ENCODE data around the gene HOXD11. TPM values are rescaled to one million over a fixed set of nuclear protein-coding genes. Genes with fewer than 3 reads are reported as not detected.
A peak's percentile ranks its signal among the peaks of the same experiment; 100 is the strongest.

Gene HOXD11
- total RNA-seq, 8 experiments from 2014 or later = 0.42 to 38.1 (median 0.52) TPM; not detected in 5

DNA sequence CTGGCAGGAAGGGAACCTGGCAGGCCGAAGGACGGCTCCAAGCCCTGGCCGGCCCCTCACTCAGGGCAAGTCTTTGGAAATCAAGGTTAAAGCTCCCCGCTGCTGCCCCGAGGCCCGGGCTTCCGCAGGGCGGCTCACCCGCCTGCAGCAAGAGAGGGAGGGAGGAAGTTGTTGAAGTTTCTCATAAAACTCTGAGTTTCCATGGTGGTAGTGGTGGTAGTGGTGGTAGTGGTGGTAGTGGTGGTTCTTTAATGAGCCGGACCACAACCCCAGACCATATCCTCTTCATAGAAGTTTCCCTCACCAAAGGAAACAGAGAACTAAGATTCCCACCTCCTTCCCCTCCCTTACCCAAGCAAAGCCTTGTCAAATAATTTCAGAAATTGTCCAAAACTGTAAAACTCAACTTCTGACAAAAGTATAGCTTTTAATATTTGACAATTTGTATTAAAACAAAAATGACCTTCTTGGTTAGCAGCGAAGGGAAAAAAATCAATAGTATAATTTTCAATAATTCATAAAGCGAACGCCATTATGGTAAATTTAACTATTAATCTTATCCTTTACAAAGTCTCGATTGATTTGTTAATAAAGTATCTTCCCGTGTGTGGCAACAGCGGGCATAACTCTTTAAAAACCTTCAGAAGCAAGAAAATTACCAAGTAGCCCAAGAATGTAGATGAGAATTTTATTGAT is 8.0 kb downstream of the HOXD11 start:
- H3K4me1 ChIP-seq (replicated peaks in 1 of 2) = no peaks in the 10 kb centered on the region
- WGBS, 10 experiments = 23 to 93% (median 56%) methylated on average over 6 to 16 of the region's 16 CpGs
- no peak overlapping the region for H3K4me3 ChIP-seq
- in situ Hi-C loops (cut with MboI; ENCODE audit: low pct_unique_long_range_greater_than_20kb in 2 of 9, low sequenced_read_pairs in 9 of 9, unreplicated experiment in 9 of 9) = loop anchor here in 3 of 9 experiments (25.0 kb wide), 3 partner anchors 697 to 1647 kb away; no protein-coding TSS in a partner anchor
- H3K27ac ChIP-seq = no peak overlapping the region
- no peak for ATAC-seq (replicated peaks in 6 of 8)

DNA sequence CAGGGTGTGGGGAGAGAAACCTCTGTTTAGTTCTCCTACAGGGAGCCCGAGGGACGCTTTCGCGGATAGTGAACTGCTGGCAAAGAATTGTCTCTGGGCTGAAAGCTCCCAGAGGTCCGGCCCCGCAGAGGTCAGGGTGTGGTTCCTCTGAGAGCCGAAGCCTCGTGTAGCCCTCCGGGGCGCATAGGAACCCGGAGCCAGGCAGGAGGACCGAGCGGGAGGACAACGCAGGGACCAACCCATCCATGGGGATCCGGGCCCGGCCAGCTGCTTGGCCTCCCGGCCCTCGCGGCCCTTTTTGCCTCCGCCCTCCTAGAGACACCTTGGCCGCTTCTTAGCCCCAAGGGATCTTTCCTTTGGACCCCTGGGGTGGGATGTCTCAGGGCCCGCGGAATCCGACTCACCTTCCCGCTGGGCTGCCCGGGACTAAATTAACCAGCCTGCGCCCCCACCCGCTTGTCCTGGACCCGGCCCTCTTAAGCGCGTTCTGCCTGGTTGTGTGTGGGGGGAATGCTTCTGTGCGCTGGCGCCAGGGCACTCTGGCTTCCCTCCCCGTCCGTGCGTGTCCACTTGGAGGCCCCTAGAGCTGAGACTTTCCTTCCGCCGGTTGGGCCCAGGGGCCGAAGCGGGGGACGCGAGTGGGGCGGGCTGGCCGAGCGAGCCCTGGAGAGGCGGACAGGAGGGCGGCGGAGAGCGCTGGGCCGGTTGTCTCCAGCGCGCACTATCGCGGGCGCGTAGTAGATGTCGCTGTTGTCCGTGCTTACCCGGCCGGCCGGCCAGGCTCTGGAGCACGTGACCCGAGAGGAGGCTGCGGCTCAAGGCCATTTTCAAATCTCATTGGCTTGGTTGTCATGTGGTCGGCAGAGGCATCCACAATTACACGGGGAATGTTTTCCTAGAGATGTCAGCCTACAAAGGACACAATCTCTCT is 9.1 kb downstream of the HOXD11 start, which contains the start of gene HOXD10:
TSS of gene HOXD10 (plus strand) at position 896 of the 931 bp plus-strand sequence. CDS start 56 bp downstream, outside the sequence.
- Histone ChIP-seq H3K27ac (no peak within 1 kb of the TSS), H3K4me1 (replicated peaks in 1 of 2) (no peaks in the 10 kb centered on the region), H3K4me3 (peak within 1 kb of the TSS; percentile 15 to 38 (median 23))
- 5 to 77% (median 21%) methylated on average over 3 to 19 of the region's 66 CpGs for WGBS, 10 experiments
- peak; percentile 58 to 97 (median 96) for ATAC-seq (replicated peaks in 6 of 8)
- in situ Hi-C loops (cut with MboI; ENCODE audit: low pct_unique_long_range_greater_than_20kb in 2 of 9, low sequenced_read_pairs in 9 of 9, unreplicated experiment in 9 of 9) = loop anchor here in 3 of 9 experiments (25.0 kb wide), 3 partner anchors 696 to 1646 kb away; no protein-coding TSS in a partner anchor

- no peaks in the 10 kb centered on the region for H3K4me1 ChIP-seq (replicated peaks in 1 of 2)
- in situ Hi-C loops (cut with MboI; ENCODE audit: low pct_unique_long_range_greater_than_20kb in 2 of 9, low sequenced_read_pairs in 9 of 9, unreplicated experiment in 9 of 9) = loop anchor here in 3 of 9 experiments (25.0 kb wide), 3 partner anchors 695 to 1645 kb away; no protein-coding TSS in a partner anchor
- ATAC-seq (replicated peaks in 6 of 8) = peak in 1 of 8 experiments; percentile 12
- 0 to 81% (median 58%) methylated on average over 1 to 17 of the region's 40 CpGs; no CpG with 5 or more reads in 2 of the 10 experiments for WGBS, 10 experiments
- no peak overlapping the region for H3K27ac ChIP-seq
- H3K4me3 ChIP-seq = no peak overlapping the region
These were observed 10.2 kb downstream of the HOXD11 start for GRCh38 chr2:176117162-176117822.

- in situ Hi-C loops (cut with MboI; ENCODE audit: low pct_unique_long_range_greater_than_20kb in 2 of 9, low sequenced_read_pairs in 9 of 9, unreplicated experiment in 9 of 9) = loop anchor here in 3 of 9 experiments (25.0 kb wide), 3 partner anchors 694 to 1644 kb away; no protein-coding TSS in a partner anchor
- no peak for ATAC-seq (replicated peaks in 6 of 8)
- Histone ChIP-seq H3K27ac (no peak overlapping the region), H3K4me1 (replicated peaks in 1 of 2) (no peaks in the 10 kb centered on the region), H3K4me3 (no peak overlapping the region)
- WGBS, 10 experiments = 12 to 100% (median 27%) methylated on average over 1 to 7 of the region's 11 CpGs; no CpG with 5 or more reads in 5 of the 10 experiments
These were observed 10.8 kb downstream of the HOXD11 start for GRCh38 chr2:176117823-176118371.

DNA sequence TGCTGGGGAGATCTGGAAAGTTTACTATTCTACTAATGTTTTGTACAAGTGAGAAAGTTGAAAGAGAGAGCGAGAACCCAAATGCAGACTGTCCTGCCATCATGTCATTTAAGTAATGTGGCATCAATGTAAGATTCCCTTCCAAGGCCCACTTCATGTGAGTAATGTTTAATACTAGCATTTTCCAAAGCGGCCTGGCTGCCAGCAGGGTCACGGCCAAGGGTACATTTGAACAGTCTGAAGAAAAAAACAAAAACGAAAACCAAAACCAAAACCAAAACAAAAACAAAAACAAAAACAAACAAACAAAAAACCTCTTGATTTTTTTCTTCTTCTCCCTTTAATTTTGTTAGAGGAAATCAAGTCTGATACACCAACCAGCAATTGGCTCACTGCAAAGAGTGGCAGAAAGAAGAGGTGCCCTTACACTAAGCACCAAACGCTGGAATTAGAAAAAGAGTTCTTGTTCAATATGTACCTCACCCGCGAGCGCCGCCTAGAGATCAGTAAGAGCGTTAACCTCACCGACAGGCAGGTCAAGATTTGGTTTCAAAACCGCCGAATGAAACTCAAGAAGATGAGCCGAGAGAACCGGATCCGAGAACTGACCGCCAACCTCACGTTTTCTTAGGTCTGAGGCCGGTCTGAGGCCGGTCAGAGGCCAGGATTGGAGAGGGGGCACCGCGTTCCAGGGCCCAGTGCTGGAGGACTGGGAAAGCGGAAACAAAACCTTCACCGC is 11.7 kb downstream of the HOXD11 start:
- in situ Hi-C loops (cut with MboI; ENCODE audit: low pct_unique_long_range_greater_than_20kb in 2 of 9, low sequenced_read_pairs in 9 of 9, unreplicated experiment in 9 of 9) = loop anchor here in 3 of 9 experiments (25.0 kb wide), 3 partner anchors 694 to 1644 kb away; no protein-coding TSS in a partner anchor
- 7 to 63% (median 25%) methylated on average over 3 to 23 of the region's 24 CpGs for WGBS, 10 experiments
- Histone ChIP-seq H3K27ac (no peak overlapping the region), H3K4me1 (replicated peaks in 1 of 2) (peaks cover 0 to 5% of the 10 kb centered on the region in 2 donors), H3K4me3 (no peak overlapping the region)
- ATAC-seq (replicated peaks in 6 of 8) = no peak

GRCh38 chr2:176120364-176121189 is 13.5 kb downstream of the HOXD11 start:
- H3K4me3 ChIP-seq = no peak overlapping the region
- 7 to 100% (median 55%) methylated on average over 1 to 12 of the region's 13 CpGs for WGBS, 10 experiments
- peaks cover 2 to 8% of the 10 kb centered on the region in 2 donors for H3K4me1 ChIP-seq (replicated peaks in 1 of 2)
- in situ Hi-C loops (cut with MboI; ENCODE audit: low pct_unique_long_range_greater_than_20kb in 2 of 9, low sequenced_read_pairs in 9 of 9, unreplicated experiment in 9 of 9) = loop anchor here in 8 of 9 experiments (10.0 to 25.0 kb wide), 7 partner anchors 514 to 1642 kb away; no protein-coding TSS in a partner anchor
- ATAC-seq (replicated peaks in 6 of 8) = no peak
- H3K27ac ChIP-seq = no peak overlapping the region

DNA sequence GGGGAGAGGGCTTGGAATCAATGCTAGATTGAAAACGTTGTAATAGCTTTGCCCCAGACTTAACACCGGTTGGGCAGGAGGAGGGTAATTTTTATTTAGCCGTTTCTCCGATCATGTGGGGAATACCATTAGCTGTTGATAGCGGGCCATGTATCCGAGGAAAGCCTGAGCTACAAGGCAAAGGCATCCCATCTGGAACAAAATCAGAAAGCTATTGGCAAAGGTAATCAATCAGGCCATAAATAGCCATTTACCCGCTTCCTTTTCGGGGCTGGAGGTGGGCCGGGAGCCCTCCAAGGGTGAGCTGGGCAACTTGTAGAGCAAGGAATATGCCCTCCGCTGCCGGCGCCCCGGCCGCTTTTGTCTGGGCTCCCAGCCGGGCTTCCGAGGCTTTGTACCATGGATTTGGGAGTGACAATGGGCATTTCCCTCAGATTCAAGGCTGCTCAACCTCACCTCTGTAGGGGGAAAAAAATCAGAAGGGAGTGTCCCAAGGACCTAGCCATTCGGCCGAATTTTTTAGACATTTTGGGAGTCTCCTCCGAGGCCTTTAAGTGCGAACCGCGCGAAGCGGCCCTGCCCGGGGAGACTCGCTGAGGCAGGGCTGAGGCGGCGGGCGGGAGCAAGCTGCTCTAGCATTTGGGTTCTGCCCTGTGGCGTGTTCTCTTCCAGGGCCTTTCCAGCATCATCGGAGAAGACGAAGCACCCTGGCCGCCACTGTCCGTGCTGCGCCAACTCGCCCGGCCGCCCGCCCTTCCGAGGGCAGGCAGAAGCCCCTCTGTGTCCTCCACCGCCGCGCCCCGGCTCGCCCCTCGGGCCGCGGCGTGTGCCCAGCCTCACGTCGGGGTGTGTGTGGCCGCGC is 14.3 kb downstream of the HOXD11 start:
- no peak for ATAC-seq (replicated peaks in 6 of 8)
- H3K27ac ChIP-seq = no peak overlapping the region
- 0 to 95% (median 20%) methylated on average over 2 to 25 of the region's 53 CpGs; no CpG with 5 or more reads in 1 of the 10 experiments for WGBS, 10 experiments
- in situ Hi-C loops (cut with MboI; ENCODE audit: low pct_unique_long_range_greater_than_20kb in 2 of 9, low sequenced_read_pairs in 9 of 9, unreplicated experiment in 9 of 9) = loop anchor here in 8 of 9 experiments (10.0 to 25.0 kb wide), 7 partner anchors 513 to 1641 kb away; no protein-coding TSS in a partner anchor
- H3K4me3 ChIP-seq = peak overlapping the region; percentile 52 to 93 (median 76)
- H3K4me1 ChIP-seq (replicated peaks in 1 of 2) = peaks cover 2 to 8% of the 10 kb centered on the region in 2 donors

DNA sequence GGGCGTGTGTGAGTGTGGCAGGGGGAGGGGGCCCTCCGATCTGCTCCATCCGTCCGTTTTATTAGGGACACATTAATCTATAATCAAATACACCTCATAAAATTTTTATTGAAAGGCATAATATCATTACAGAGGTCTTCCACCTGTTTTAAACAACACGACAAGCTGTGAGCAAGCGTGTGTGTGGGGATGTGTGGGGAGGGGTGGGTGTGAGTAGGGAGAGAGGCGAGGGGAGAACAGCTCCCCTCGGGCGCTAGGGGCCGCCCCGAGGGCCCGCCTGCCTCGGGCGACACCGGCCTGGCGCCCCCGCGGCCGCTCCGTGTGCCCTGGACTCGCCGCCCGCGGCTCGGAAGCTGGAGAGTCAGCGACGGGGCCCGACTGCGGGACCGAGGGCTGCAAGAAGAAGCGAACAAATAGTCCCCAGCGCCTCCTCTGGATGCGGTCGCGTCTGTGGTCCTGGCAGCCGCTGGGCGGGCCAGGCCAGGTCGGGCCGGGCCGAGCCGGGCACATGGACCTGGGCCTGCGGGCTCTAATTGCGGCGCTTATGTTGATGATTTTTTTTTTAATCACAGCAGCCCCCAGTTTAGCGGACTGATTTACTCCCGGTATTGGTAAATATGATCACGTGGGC is 15.1 kb downstream of the HOXD11 start:
- in situ Hi-C loops (cut with MboI; ENCODE audit: low pct_unique_long_range_greater_than_20kb in 2 of 9, low sequenced_read_pairs in 9 of 9, unreplicated experiment in 9 of 9) = loop anchor here in 8 of 9 experiments (10.0 to 25.0 kb wide), 7 partner anchors 513 to 1640 kb away; no protein-coding TSS in a partner anchor
- Histone ChIP-seq H3K4me1 (replicated peaks in 1 of 2) (peaks cover 6 to 9% of the 10 kb centered on the region in 2 donors), H3K4me3 (peak overlapping the region; percentile 52 to 93 (median 76)), H3K27ac (peak overlapping the region in 1 of 2 donors; percentile 22)
- ATAC-seq (replicated peaks in 6 of 8) = peak; percentile 25 to 68 (median 62)
- WGBS, 10 experiments = 0 to 57% (median 1%) methylated on average over 3 to 30 of the region's 47 CpGs; no CpG with 5 or more reads in 6 of the 10 experiments

DNA sequence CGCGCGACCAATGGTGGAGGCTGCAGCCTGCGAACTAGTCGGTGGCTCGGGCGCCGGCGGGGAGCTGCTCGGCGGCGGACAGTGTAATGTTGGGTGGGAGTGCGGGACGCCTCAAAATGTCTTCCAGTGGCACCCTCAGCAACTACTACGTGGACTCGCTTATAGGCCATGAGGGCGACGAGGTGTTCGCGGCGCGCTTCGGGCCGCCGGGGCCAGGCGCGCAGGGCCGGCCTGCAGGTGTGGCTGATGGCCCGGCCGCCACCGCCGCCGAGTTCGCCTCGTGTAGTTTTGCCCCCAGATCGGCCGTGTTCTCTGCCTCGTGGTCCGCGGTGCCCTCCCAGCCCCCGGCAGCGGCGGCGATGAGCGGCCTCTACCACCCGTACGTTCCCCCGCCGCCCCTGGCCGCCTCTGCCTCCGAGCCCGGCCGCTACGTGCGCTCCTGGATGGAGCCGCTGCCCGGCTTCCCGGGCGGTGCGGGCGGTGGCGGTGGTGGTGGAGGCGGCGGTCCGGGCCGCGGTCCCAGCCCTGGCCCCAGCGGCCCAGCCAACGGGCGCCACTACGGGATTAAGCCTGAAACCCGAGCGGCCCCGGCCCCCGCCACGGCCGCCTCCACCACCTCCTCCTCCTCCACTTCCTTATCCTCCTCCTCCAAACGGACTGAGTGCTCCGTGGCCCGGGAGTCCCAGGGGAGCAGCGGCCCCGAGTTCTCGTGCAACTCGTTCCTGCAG is 15.8 kb downstream of the HOXD11 start, which contains the start of gene HOXD9:
TSS of gene HOXD9 (plus strand) at position 37 of the 728 bp plus-strand sequence. CDS start at position 87, 50 bp downstream.
- peak; percentile 62 to 92 (median 88) for ATAC-seq (replicated peaks in 6 of 8)
- WGBS, 10 experiments = 0% methylated on average over 5 to 9 of the region's 84 CpGs; no CpG with 5 or more reads in 8 of the 10 experiments
- Histone ChIP-seq H3K4me1 (replicated peaks in 1 of 2) (peaks cover 13 to 15% of the 10 kb centered on the region in 2 donors), H3K4me3 (peak within 1 kb of the TSS; percentile 52 to 93 (median 76)), H3K27ac (peak within 1 kb of the TSS in 1 of 2 donors; percentile 22)
- in situ Hi-C loops (cut with MboI; ENCODE audit: low pct_unique_long_range_greater_than_20kb in 2 of 9, low sequenced_read_pairs in 9 of 9, unreplicated experiment in 9 of 9) = loop anchor here in 8 of 9 experiments (10.0 to 25.0 kb wide), 7 partner anchors 512 to 1639 kb away; no protein-coding TSS in a partner anchor

All from motor neuron (in vitro differentiated cells).